Subcutaneous adipose tissue (tissue), 4 donors: Measurements from ENCODE around the gene SLC13A1. TPM values are rescaled to one million over a fixed set of nuclear protein-coding genes. Genes with fewer than 3 reads are reported as not detected.

Experiments used
- total RNA-seq, 4 donors: library from RNA; depleted of rRNA; stranded (reverse); fragments of >200 nt; gene quantifications; one replicate each; pipeline ENCODE4 v1.1.0, GENCODE V29; 2016
- TF ChIP-seq, protein P1 (sequence below): fragments of 450-650 bp; IDR thresholded peaks from one replicate; pipeline ENCODE4 v1.5.1; 2016; ENCODE audit warnings: low read depth, mild to moderate bottlenecking, control low read depth, antibody characterized with exemption, moderate library complexity

The SLC13A1 gene
- total RNA-seq, 4 donors from 2014 or later, result not detected

DNA sequence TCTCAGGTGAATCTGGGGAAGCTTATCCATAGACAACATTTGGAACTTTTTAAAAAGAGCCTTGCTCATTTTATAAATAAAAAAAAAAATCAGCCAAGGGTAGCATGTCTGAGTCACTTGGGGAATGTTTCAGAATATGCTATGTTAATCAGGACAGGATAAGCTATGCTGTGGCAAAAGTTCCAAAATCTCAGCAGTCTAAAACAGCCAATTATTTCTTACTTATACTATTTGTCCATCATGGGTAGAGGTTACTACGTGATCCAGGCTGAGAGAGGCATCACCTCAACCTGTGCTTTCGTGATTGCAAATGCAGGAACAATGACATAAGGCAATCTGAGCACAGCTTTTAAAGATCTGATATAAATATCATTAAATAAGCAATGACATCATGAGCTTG, 6.5 kb downstream of the SLC13A1 start:
- TF ChIP-seq, protein P1, sequence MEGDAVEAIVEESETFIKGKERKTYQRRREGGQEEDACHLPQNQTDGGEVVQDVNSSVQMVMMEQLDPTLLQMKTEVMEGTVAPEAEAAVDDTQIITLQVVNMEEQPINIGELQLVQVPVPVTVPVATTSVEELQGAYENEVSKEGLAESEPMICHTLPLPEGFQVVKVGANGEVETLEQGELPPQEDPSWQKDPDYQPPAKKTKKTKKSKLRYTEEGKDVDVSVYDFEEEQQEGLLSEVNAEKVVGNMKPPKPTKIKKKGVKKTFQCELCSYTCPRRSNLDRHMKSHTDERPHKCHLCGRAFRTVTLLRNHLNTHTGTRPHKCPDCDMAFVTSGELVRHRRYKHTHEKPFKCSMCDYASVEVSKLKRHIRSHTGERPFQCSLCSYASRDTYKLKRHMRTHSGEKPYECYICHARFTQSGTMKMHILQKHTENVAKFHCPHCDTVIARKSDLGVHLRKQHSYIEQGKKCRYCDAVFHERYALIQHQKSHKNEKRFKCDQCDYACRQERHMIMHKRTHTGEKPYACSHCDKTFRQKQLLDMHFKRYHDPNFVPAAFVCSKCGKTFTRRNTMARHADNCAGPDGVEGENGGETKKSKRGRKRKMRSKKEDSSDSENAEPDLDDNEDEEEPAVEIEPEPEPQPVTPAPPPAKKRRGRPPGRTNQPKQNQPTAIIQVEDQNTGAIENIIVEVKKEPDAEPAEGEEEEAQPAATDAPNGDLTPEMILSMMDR, result no peak

DNA sequence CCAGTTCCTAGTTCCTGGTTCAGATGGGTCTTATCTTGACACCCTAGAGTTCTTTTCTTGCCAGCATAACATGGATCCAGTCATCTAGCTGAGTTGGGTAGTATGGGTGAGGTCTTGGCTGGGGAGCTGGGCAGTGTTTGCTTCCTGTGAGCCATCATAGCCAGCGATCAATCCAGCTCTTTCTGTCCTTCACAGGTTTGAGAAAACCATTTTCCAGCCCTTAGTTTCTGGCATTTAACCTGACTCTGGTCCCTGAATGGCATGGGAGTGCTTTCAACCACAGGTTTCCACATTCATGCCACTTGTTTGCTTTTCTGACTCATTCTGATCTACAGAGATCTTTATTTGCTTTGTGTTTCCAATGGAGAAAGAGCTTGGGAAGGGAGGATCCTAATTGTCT, 8.6 kb downstream of the SLC13A1 start:
- TF ChIP-seq, protein P1, result no peak

DNA sequence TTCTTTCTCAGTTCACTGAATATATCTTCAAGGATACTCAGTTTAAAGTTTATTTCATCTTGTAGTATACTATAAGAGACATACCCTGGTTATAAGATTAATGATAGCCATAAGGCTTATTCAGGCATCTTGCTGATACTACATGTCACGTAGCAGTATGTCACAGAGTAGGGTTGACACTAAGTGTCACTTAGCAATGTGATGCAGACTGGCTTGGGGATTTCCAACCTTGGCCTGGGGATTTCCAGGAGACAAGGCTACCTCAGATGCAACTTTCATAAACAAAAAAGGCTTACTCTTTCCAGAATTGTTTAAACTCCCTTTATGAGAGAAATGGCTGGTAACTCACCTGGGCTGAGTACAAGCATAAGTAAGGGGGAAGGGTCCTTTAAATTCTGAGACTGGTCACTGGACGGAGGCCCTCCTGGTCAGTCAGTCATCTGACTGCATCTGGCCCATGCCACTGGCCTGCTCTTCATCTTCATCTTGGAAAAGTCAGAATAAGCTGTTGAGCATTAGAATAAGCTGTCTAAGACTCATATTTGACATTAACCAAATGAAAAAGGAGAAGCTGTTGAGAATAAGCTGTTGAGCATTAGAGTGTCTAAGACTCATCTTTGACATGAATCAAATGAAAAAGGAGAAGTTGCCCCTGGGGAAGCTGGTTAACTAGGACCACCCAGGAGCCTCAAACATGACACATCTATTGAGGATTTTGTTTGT, 9.5 kb downstream of the SLC13A1 start:
- TF ChIP-seq, protein P1, result no peak

DNA sequence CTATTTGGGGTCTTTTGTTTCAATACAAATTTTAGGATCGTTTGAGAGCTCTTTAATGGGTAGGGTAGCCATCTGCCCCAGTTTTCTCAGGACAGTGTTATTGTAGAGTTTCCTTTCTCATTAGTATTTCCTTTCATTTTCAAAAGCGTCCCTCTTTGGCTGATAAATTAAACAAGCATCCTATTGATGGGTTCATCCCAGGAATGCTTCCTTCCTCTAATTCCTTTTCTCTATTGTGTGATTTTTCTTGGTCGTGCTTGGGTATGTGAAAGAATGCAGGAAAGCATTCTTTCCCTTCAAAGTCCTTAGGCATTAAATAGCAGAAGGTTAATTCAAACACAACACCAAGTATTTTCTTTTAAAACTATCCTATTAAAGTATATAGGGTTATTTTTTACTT, 14.0 kb downstream of the SLC13A1 start:
- TF ChIP-seq, protein P1, result no peak

DNA sequence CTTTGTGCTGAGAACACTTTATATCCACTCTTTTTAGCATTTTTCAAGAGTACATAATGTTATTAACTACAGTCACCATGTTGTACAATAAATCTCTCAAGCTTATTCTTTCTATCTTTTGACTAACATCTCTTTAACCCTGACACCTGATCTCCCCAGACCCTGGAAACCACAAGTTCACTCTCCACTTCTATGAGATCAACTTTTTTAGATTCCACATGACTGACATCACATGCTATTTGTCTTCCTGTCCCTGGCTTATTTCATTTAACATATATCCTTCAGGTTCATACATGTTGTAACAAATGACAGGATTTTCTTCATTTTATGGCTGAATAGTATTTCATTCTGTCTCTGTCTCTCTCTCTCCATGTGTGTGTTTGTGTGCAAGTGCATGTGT, 15.5 kb downstream of the SLC13A1 start:
- TF ChIP-seq, protein P1, result no peak

DNA sequence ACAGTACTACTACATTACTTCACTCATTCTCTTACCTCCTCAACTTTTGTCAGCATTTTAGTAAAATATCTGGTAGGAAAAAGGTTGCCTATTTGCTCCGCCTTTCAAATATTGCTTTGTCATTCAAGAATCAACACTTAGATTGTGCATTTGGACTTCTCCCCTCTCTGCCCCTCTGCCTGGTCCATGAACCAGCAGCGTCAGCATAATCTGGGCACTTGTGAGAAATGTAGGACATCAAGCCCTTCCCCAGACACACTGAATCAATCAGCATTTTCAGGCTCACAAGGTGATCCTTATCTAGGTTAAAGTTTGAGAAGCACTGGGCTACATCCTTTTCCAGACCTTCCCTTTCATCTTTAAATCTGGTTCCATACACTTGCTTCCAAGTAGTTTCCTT, 16.3 kb downstream of the SLC13A1 start:
- TF ChIP-seq, protein P1, result no peak

DNA sequence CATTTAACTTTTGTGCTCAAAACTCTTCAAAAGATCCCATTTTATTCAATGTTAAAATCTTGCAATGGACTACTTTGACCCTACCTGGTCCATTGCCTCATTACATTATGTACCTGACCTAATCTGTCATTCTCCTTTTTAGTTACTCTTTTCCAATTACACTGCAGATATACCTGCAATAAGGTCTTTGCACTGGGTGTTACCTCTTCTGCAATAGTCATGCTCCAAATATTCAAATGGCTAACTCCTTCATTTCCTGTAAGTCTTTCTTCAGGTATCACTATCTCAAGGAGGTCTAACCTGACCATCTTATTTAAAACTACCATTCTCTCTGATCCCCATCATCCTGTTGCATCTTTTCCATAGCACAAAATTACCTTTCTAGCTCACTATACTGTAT, 22.3 kb downstream of the SLC13A1 start:
- TF ChIP-seq, protein P1, result no peak
